ENCODE results near the gene PNPLA5. TPM values are rescaled to one million over a fixed set of nuclear protein-coding genes. Genes with fewer than 3 reads are reported as not detected.

The PNPLA5 gene
- total and polyA plus RNA-seq, 2 donors, result not detected

GRCh38 chr22:43851979-43852307 lies 39.9 kb downstream of the PNPLA5 start:
- H3K4me1 ChIP-seq (ENCODE audit: insufficient read depth), result no peaks in the 10 kb centered on the region
- no peak overlapping the region for H3K4me3 ChIP-seq (ENCODE audit: low read depth, low read length)

DNA sequence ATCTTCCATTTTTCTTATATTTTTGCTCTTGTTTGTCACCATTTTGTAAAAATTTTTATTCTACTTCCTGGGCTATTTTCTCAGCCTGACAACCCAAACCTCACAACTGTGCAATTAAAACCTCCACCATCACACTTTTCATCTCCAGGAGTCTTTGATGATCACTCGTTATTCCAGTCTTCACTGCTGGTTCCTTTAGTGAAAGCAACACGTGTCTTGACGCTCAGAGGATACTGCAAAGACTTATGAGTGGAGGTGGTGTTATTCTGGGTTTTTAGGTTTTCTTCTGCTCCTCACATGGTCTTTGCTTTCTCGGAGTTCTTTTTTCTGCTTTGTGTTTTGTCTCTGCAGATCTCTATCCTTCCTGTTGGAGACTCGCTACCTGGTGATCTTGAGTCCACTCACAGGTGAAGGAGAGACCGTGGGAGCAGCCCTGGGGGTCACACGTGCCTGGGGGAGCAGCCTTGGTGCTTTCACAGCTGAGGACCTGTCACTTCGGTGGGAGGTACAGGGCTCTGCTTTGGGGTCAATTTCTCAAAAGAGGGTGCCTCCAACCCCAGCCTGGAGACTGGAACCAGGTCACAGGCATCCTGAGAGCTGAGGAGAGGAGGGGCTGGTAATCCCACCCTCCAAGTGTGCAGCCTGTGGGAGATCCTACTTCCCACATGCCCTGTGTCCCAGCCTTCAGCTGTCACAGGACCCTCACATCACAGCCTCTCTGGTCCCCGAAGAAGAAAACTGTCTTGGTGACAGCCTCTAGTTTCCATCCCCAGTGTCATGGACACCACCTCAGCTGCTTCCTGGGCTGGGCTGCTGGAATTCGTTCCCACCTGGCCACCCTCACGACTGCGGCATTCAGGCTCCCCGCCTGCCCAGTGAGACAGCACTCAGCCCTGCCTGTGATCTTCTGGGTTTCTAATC lies 40.5 kb downstream of the PNPLA5 start:
- no peak for DNase-seq (ENCODE audit: extremely low spot score)
- no peaks in the 10 kb centered on the region for H3K36me3 ChIP-seq (ENCODE audit: insufficient read depth)
- H3K4me1 ChIP-seq (ENCODE audit: insufficient read depth), result no peaks in the 10 kb centered on the region
- H3K4me3 ChIP-seq (ENCODE audit: low read depth, low read length), result no peak overlapping the region
- no peak overlapping the region for H3K27ac ChIP-seq (ENCODE audit: low read depth)
- WGBS, result 63% methylated on average over 13 of the region's 13 CpGs

More at GRCh38 chr22:43851979-43852307, 39.9 kb downstream of the PNPLA5 start:
- DNase-seq (ENCODE audit: extremely low spot score), result no peak
- Histone ChIP-seq H3K27ac (ENCODE audit: low read depth) (no peak overlapping the region), H3K36me3 (ENCODE audit: insufficient read depth) (no peaks in the 10 kb centered on the region)
- 32% methylated on average over 3 of the region's 3 CpGs for WGBS

DNA sequence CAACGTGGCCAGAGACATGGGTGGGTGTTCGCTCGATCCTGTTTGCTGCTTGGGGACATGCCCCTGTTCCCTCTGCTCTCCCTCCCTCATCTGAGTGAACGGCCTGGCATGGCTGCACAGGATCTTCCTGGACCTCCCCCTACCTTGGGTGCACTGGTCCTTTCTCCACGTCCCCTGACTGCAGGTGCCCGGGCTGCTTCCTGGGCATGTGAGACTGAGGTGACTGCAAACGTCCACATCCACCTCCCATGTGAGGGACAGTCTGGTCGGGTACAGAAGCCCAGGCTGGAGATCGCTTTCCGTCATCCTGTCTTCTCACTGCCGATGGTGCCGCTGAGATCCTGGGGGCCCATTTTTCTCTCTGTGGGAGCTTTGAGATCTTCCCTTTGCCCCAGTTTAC lies 41.3 kb downstream of the PNPLA5 start:
- Histone ChIP-seq H3K4me3 (ENCODE audit: low read depth, low read length) (no peak overlapping the region), H3K27ac (ENCODE audit: low read depth) (no peak overlapping the region), H3K4me1 (ENCODE audit: insufficient read depth) (no peaks in the 10 kb centered on the region), H3K36me3 (ENCODE audit: insufficient read depth) (no peaks in the 10 kb centered on the region)
- 74% methylated on average over 12 of the region's 12 CpGs for WGBS
- no peak for DNase-seq (ENCODE audit: extremely low spot score)

- WGBS, result 85% methylated on average over 13 of the region's 13 CpGs
- Histone ChIP-seq H3K4me3 (ENCODE audit: low read depth, low read length) (no peak overlapping the region), H3K27ac (ENCODE audit: low read depth) (no peak overlapping the region), H3K4me1 (ENCODE audit: insufficient read depth) (no peaks in the 10 kb centered on the region), H3K36me3 (ENCODE audit: insufficient read depth) (no peaks in the 10 kb centered on the region)
- DNase-seq (ENCODE audit: extremely low spot score), result no peak
Observed at GRCh38 chr22:43849731-43850130, 42.1 kb downstream of the PNPLA5 start.

GRCh38 chr22:43848366-43849171 lies 43.2 kb downstream of the PNPLA5 start:
- no peak overlapping the region for H3K27ac ChIP-seq (ENCODE audit: low read depth)
- WGBS, result 51% methylated on average over 16 of the region's 16 CpGs
- no peak overlapping the region for H3K4me3 ChIP-seq (ENCODE audit: low read depth, low read length)
- no peak for DNase-seq (ENCODE audit: extremely low spot score)
- no peaks in the 10 kb centered on the region for H3K36me3 ChIP-seq (ENCODE audit: insufficient read depth)
- no peaks in the 10 kb centered on the region for H3K4me1 ChIP-seq (ENCODE audit: insufficient read depth)

DNA sequence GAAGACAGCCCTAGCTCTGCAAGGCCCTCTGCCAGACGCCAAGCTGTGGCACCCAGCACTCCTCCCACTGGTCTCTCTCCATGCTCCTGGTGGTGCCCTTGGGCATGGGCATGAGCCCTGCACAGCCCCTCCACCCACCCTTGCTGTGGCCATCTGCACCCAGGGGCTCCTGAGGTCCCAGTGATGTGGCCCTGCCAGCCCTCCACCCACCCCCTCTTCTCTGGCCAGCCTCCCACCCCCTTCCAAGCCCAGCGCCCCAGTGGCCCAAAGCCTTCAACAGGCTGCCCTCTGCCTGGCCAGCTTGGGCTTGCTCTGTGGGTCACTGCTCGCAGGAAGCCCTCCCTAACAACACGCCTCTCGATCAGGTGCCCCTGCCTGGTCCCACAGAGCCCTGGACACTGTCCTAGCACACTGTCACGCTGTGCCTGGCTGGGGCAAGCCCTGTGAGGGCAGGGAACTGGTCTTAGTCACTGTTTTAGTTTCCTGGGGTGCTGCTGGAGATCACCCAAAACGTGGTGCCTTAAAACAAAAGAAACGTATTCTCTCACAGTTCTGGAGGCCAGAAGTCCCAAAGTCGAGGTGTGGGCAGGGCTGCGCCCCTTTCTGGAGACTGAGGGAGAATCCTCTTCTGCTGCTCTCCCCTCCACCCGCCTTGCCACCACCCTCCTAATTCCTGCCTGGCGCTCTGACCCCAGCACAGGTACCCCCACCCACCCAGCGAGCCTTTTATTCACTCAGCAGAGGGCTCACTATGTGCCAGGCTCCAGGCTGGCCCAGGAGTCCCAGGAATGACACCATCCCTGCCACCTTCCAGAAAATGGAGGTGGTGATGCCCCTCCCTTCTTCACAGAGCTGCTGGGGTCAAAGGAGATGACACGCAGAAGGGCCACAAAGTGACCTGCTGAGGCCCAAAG lies 44.2 kb downstream of the PNPLA5 start:
- Histone ChIP-seq H3K4me1 (ENCODE audit: insufficient read depth) (no peaks in the 10 kb centered on the region), H3K4me3 (ENCODE audit: low read depth, low read length) (no peak overlapping the region), H3K27ac (ENCODE audit: low read depth) (no peak overlapping the region), H3K36me3 (ENCODE audit: insufficient read depth) (no peaks in the 10 kb centered on the region)
- 88% methylated on average over 14 of the region's 14 CpGs for WGBS
- no peak for DNase-seq (ENCODE audit: extremely low spot score)

GRCh38 chr22:43846966-43847365 lies 44.8 kb downstream of the PNPLA5 start:
- 74% methylated on average over 11 of the region's 11 CpGs for WGBS

GRCh38 chr22:43845981-43846380 lies 45.8 kb downstream of the PNPLA5 start:
- no peak for DNase-seq (ENCODE audit: extremely low spot score)
- Histone ChIP-seq H3K36me3 (ENCODE audit: insufficient read depth) (no peaks in the 10 kb centered on the region), H3K27ac (ENCODE audit: low read depth) (no peak overlapping the region), H3K4me3 (ENCODE audit: low read depth, low read length) (no peak overlapping the region), H3K4me1 (ENCODE audit: insufficient read depth) (no peaks in the 10 kb centered on the region)
- WGBS, result 70% methylated on average over 11 of the region's 11 CpGs

More at GRCh38 chr22:43846966-43847365, 44.8 kb downstream of the PNPLA5 start:
- H3K27ac ChIP-seq (ENCODE audit: low read depth), result no peak overlapping the region
- no peaks in the 10 kb centered on the region for H3K4me1 ChIP-seq (ENCODE audit: insufficient read depth)
- H3K4me3 ChIP-seq (ENCODE audit: low read depth, low read length), result no peak overlapping the region
- H3K36me3 ChIP-seq (ENCODE audit: insufficient read depth), result no peaks in the 10 kb centered on the region
- no peak for DNase-seq (ENCODE audit: extremely low spot score)

DNA sequence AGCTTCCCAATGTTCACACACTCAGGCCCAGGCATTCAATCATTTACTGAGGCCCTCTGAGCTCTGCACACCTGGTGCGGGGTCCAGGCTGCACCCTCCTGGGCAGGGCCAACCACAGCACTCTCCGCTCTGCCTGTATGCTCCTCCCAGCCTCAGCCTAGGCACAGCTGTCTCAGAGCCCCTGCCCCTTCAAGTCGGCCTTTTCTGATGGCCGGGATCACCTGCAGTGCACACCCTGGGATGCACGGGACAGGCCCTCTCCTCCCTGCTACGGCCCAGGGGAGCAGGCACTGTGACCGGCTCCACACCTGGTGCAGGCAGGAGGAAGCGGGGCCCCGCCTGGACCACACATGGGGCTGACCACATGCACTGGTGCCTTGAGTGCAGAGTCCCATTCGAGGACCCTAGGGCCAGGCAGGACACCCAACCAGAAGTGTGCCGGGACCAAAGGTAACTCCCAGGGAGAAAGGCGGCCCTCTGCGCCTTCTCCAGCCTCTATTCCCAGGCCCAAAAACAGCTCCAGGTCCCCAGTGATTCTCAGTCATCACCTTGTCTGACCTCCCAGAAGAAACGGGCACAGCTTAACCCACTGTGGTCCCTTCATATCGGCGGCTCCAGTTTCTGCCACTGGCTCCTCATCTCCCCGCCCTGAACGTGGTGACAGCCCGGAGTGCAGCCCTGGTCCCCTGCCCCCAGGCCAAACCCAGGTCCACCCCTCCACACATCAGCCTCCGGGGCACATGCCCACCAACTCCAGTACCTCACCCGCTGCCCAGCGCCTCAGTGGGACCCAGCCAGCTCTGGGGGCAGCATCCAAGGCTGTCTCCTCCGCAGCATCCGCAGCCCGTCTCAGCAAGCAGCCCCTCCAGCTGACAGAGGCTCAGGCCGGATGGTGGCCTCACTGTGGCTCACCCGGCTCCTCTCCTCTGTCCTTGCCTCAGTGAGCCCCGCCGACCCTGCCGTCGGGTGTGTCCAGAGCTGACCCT lies 47.0 kb downstream of the PNPLA5 start:
- 85% methylated on average over 31 of the region's 31 CpGs for WGBS
- no peak overlapping the region for H3K4me3 ChIP-seq (ENCODE audit: low read depth, low read length)
- DNase-seq (ENCODE audit: extremely low spot score), result no peak
- no peaks in the 10 kb centered on the region for H3K36me3 ChIP-seq (ENCODE audit: insufficient read depth)
- H3K27ac ChIP-seq (ENCODE audit: low read depth), result no peak overlapping the region
- H3K4me1 ChIP-seq (ENCODE audit: insufficient read depth), result no peaks in the 10 kb centered on the region

- H3K4me1 ChIP-seq (ENCODE audit: insufficient read depth), result no peaks in the 10 kb centered on the region
- no peak overlapping the region for H3K27ac ChIP-seq (ENCODE audit: low read depth)
- no peak for DNase-seq (ENCODE audit: extremely low spot score)
- no peak overlapping the region for H3K4me3 ChIP-seq (ENCODE audit: low read depth, low read length)
- 82% methylated on average over 21 of the region's 21 CpGs for WGBS
- no peaks in the 10 kb centered on the region for H3K36me3 ChIP-seq (ENCODE audit: insufficient read depth)
Observed at GRCh38 chr22:43843783-43844530, 47.9 kb downstream of the PNPLA5 start.

- no peaks in the 10 kb centered on the region for H3K36me3 ChIP-seq (ENCODE audit: insufficient read depth)
- H3K4me1 ChIP-seq (ENCODE audit: insufficient read depth), result no peaks in the 10 kb centered on the region
- H3K27ac ChIP-seq (ENCODE audit: low read depth), result no peak overlapping the region
- no peak for DNase-seq (ENCODE audit: extremely low spot score)
- H3K4me3 ChIP-seq (ENCODE audit: low read depth, low read length), result no peak overlapping the region
- 93% methylated on average over 21 of the region's 21 CpGs for WGBS
Observed at GRCh38 chr22:43841742-43842141, 50.1 kb downstream of the PNPLA5 start.

- no peak for DNase-seq (ENCODE audit: extremely low spot score)
- no peaks in the 10 kb centered on the region for H3K36me3 ChIP-seq (ENCODE audit: insufficient read depth)
- H3K4me1 ChIP-seq (ENCODE audit: insufficient read depth), result no peaks in the 10 kb centered on the region
- no peak overlapping the region for H3K27ac ChIP-seq (ENCODE audit: low read depth)
- WGBS, result 84% methylated on average over 16 of the region's 16 CpGs
- no peak overlapping the region for H3K4me3 ChIP-seq (ENCODE audit: low read depth, low read length)
Observed at GRCh38 chr22:43840851-43841250, 51.0 kb downstream of the PNPLA5 start.
